Measurements from ENCODE around the gene CD79A.

CD79A gene

GRCh38 chr19:41883463-41883820 is 6.4 kb downstream of the CD79A start:
- DNase-seq: no peak

DNA sequence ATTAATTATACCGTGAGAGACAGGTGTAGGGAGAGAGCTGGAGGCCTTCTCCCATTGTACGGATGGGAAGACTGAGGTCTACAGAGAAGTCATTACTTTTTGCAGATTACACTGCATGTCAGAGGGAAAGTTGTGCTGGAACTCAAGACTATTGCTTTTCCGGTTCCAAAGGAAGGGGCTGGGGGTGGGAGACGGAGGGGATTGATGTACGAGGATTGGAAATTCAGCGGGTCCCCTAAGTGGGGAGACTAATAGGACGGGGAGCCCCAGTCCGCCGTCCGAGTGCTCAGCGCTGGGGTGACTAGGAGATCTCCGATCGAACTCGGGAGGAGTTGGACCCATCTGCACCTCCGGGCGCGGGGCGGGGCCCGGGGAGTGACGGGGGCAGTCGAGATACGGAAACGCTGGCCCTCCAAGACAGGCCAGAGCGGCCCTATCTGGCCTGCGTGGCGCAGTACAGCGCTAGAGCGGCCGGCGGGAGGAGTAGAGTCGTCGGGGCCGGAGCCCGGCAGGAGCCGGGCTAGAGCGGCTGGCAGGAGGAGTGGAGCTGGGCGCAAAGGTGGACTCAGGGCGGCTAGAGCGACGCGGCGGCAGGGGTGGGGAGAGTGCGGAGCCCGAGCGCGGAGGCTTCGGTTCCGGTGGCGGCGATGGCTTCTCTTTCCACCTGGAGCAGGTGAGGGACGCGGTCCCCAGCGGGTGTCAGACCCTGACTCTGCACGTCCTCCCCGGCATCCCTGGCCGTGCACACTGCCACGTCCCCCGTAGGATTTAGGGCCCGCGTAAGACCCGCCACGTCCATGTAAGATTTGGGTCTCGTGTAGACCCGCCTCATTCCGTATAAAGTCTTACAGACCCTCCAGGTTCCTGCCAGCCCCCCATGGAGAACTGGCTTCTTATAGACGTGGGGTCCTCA is 7.0 kb downstream of the CD79A start:
- peak; percentile 48 to 97 (median 90) for DNase-seq

DNA sequence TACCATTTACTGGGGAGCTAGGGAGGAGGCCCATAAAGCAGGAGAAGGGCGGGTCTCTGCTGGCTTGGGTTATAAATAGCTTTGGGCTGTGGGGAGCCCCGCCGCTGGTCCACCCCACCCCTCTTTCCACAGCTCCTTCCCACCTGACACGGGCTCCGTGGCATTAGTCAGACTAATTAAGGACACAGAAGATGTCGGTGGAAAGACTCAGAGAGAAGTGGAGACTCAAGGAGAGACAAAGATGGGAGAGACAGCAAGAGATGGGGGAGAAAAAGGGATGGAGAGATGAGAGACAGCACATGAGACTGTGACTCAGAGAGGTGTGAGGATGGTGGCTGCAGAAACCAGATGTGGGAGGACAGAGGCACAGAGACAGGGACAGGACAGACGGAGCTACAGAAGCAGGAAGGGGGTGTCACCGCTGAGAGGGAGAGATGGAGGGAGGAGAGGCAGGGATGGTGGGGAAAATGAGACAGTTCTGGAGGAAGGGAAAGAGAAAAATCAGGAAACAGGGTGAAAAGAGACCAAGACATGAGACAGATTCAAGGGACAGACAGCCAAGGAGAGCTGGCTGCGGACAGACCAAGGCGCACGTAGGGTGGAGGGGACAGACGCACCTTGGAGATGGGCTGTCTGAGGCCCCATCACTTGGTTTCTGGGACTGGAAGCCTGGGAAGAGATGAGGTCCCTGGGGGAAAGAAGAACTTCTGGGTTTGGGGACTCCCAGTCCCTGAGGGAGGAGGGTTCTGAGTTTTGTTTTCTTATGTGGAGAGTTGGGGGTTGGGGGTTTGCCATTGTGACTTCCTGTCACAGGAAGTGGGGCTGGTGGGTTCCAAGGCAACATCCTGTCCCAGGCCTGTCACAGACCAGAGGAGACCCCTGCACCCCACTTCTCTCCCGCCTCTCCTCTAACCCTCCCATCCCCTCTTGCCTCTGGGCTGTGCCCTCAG is 10.0 kb downstream of the CD79A start:
- no peak for DNase-seq

GRCh38 chr19:41887711-41888382 is 10.8 kb downstream of the CD79A start:
- peak in 43 of 56 donors; percentile 6 to 76 (median 41) for DNase-seq

DNA sequence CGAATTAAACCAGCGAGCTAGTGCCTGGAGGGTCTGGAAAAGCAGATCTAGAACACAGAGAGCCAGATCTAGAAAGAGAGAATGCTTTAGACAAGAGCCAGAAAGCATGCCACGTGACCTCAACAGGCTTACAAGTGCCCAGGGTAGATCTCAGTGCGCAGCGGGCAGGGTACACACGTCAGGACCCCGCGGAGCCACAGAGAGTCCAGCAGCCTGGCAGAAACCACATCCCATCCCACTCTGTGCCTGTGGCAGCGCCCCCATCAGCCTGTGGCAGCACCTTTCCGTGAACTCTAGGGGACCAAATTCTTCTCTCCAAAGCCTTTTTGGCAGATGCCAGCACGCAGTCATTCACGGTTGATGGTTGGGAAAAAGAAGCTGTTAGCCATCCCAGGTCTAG is 11.8 kb downstream of the CD79A start:
- DNase-seq: no peak

DNA sequence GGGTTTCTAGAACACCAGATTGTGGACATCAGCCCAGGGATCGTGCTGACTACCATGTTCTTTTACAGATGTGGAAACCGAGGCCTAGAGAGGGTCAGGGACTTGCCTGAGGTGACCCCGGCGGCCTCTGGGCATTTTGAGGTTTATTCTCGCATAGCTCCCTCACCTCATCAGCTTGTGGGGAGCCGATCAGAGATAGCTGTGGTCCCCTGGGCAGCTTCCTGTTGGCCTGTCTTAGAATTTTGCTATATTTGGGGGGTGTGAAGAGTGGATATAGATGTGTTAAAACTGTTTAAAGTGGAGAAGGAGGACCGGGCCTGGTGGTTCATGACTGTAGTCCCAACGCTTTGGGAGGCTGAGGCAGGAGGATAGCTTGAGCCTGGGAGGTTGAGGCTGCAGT is 12.8 kb downstream of the CD79A start:
- no peak for DNase-seq

GRCh38 chr19:41890936-41891335 is 13.9 kb downstream of the CD79A start:
- DNase-seq: no peak

DNA sequence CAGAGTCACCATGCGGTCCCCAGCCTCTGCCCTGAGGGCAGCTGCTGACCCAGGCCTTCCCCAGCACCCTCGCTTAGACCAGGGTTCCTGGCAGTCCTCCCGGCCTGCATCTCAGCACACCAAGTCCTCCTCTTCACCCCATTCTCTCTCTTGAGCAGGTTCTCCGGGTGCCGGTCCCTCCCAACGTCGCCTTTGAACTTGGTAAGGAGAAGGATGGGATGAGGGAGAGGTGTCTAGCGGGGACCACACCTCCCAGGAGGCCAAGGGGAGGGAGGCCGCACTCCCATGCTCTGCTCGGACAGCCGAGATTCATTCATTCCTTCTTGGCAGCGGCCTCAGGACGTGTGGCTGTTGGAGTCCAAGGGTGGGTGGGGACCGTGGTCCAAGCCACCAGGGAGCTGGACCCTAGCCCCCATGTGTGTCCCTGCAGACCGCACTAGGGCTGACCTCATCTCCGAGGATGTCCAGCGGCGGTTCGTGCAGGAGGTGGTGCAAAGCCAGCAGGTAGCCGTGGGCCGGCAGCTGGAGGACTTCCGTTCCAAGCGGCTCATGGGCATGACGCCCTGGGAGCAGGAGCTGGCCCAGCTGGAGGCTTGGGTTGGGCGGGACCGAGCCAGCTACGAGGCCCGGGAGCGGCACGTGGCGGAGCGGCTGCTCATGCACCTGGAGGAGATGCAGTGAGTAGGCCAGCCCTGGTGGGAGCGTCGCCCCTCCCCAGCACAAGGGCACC is 15.3 kb downstream of the CD79A start:
- no peak for DNase-seq

- no peak for DNase-seq
These were observed 16.8 kb downstream of the CD79A start for GRCh38 chr19:41893899-41894298.

- DNase-seq: no peak
These were observed 17.3 kb downstream of the CD79A start for GRCh38 chr19:41894350-41894749.

DNA sequence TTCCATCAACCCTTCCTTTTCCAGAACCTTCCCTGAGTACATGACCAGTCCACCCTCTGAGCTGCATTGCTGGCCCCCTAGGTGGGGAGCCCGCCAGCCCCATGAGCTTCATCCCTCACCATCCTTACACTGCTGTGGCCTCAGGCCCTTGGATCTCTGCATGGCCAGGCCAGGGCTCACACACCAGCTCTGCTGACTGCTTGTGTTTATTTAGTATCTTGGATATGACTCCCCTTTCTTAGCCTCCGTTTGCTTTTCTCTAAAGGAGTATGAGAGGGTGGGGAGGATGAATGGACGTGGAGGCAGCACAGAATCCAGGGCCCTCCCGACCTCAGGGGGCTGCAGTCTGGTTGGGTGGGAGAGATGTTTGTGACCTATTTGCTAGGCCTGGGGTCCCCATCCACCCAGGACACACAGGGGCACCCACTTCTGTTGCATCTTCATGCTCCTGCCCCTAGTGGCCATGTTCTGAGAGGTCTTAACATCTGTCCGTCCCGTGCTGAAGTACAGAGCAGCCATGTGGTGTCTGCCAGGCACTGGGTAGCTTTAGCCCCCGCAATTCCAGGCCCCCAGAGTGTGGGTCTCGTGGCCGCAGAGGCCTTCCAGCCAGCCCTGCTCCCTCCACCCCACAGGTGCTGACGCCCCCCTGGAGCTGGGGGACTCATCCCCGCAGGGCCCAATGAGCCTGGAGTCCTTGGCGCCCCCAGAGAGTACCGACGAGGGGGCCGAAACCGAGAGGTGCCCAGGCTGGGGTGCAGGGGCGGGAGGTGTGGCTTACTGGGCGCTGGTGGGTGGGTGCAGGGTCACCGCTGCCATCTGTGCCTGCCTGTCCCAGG is 18.9 kb downstream of the CD79A start:
- no peak for DNase-seq

GRCh38 chr19:41896581-41896942 is 19.5 kb downstream of the CD79A start:
- no peak for DNase-seq

DNA sequence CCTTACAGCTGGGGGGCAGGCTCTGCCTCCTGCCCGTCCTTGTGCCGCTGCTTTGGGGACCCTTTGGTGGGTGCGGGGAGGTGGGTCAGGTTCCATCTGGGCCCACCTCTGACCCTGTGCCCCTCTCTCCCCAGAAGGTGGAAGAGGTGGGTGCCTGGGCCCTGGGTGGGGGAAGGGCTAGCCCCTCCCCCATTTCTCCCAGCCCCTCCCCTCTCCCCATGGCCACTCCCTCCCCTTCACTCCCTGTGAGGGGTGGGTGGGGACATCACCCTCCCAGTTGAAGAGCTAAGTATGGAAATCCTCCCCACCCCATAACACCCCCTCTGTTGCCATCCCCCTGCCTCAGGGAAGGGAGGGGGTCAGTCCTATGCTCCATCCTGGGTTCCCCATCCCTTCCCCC is 20.1 kb downstream of the CD79A start:
- no peak for DNase-seq

GRCh38 chr19:41897820-41898219 is 20.7 kb downstream of the CD79A start:
- DNase-seq: no peak

GRCh38 chr19:41898235-41898634 is 21.2 kb downstream of the CD79A start:
- DNase-seq: no peak

DNA sequence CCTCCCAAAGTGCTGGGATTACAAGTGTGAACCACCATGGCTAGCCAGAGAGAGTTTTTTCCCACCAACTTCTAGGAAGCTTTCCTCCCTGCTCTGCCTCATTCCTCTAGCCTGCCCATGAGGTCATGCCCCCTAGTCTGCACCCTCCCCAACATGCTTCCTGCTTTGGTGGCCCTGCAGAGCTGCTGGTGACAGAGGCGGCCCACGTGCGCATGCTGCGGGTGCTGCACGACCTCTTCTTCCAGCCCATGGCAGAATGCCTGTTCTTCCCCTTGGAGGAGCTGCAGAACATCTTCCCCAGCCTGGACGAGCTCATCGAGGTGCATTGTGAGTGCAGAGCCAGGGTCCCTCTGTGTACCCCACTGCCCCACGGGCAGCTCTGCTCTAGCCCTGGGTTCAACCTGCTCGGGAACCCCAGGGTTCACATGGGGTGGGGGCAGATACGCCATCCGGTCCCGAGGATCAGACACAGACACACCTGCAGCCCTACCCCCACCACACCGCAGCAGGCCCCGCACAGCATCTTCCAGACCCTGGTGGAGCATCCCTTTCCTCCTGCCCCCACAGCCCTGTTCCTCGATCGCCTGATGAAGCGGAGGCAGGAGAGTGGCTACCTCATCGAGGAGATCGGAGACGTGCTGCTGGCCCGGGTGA is 24.8 kb downstream of the CD79A start:
- DNase-seq: no peak

DNA sequence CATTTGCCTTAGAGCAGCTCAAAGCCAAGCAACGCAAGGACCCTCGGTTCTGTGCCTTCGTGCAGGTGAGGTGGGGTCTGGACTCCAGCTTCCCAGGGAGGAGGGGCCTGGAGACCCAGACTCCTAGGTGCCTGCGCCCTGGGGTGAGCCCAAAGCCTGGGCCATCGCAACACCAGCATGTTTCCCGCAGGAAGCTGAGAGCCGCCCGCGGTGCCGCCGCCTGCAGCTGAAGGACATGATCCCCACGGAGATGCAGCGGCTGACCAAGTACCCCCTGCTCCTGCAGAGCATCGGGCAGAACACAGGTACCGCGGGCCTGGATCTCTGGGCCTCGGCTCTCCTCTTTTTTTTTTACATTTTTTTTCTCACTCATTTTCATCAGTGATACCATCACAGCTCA is 25.5 kb downstream of the CD79A start:
- DNase-seq: no peak

- DNase-seq: no peak
These were observed 26.3 kb downstream of the CD79A start for GRCh38 chr19:41903193-41903953.
